Measurements from ENCODE around the gene CHPF.

DNA sequence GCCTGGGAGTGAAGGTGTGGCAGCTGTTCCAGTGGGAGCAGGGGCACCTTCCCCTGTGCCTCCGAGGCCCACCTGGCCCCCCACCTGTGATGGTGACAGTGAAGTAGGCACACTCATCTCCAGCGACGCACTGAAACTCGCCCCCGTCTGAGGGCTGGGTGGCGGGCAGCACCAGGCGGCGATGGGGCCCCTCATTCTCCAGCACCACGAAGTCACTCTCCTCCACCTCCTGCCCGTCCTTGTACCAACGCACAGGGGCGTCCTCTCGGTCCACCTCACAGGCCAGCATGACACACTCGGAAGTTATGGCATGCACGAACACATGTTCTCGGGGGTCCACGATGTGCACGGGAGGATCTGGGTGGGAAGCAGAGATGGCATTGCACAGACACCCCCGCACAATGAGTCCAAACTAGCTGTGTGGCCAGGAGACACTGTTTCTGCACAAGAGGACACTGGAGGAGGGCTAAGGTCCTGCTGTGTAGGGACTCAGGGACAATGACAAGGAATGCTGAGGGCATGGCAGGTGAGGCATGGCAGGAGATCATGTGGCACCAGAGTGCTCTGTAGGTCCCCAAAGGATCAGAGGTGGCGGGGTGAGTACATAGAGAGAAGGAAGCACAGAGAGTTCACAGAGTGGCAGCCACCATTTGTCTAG, 19.8 kb upstream of the CHPF start:
- TF ChIP-seq, protein P1, sequence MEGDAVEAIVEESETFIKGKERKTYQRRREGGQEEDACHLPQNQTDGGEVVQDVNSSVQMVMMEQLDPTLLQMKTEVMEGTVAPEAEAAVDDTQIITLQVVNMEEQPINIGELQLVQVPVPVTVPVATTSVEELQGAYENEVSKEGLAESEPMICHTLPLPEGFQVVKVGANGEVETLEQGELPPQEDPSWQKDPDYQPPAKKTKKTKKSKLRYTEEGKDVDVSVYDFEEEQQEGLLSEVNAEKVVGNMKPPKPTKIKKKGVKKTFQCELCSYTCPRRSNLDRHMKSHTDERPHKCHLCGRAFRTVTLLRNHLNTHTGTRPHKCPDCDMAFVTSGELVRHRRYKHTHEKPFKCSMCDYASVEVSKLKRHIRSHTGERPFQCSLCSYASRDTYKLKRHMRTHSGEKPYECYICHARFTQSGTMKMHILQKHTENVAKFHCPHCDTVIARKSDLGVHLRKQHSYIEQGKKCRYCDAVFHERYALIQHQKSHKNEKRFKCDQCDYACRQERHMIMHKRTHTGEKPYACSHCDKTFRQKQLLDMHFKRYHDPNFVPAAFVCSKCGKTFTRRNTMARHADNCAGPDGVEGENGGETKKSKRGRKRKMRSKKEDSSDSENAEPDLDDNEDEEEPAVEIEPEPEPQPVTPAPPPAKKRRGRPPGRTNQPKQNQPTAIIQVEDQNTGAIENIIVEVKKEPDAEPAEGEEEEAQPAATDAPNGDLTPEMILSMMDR (IDR thresholded peaks at IDR 0.05), result no peak
- no peak for TF ChIP-seq POLR2A (IDR thresholded peaks at IDR 0.05)
